ENCODE measurements around the gene DBNL.

DBNL gene

GRCh38 chr7:44062903-44063295, 18.4 kb downstream of the DBNL start:
- ChIA-PET POLR2A (ENCODE audit: low non-redundant PET) (interaction anchor here (1.1 kb wide), 1 partner anchor 43 kb away, joined by 4 read pairs; no protein-coding TSS in a partner anchor), CTCF (no interaction called here)
- no peak for DNase-seq (ENCODE audit: low spot score)
- TF ChIP-seq, protein P1, sequence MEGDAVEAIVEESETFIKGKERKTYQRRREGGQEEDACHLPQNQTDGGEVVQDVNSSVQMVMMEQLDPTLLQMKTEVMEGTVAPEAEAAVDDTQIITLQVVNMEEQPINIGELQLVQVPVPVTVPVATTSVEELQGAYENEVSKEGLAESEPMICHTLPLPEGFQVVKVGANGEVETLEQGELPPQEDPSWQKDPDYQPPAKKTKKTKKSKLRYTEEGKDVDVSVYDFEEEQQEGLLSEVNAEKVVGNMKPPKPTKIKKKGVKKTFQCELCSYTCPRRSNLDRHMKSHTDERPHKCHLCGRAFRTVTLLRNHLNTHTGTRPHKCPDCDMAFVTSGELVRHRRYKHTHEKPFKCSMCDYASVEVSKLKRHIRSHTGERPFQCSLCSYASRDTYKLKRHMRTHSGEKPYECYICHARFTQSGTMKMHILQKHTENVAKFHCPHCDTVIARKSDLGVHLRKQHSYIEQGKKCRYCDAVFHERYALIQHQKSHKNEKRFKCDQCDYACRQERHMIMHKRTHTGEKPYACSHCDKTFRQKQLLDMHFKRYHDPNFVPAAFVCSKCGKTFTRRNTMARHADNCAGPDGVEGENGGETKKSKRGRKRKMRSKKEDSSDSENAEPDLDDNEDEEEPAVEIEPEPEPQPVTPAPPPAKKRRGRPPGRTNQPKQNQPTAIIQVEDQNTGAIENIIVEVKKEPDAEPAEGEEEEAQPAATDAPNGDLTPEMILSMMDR (conservative IDR thresholded peaks at IDR 0.05; ENCODE audit: low read depth): no peak
- H3K27ac ChIP-seq: peak overlapping the region; percentile 49; the same call in 1 of the 2 replicates

DNA sequence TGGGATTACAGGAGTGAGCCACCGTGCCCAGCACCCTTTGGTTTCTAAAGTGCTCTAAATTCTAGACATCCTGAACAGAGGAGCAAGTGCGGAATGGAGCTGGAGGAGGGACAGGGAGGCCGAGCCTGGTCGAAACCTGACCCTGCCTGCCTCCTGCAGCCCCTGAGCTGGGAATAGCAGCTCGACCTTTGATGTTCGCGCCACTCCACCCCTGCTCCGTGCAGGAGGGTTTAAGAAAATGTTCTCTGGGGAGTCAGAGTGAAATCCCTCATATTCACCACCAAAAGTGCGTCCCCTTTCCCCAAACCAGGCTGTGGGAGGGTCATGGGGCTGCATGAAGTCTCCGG, 19.0 kb downstream of the DBNL start:
- ChIA-PET CTCF (no interaction called here), POLR2A (ENCODE audit: low non-redundant PET) (interaction anchor here (1.1 kb wide), 1 partner anchor 44 kb away, joined by 4 read pairs; no protein-coding TSS in a partner anchor)
- no peak for DNase-seq (ENCODE audit: low spot score)
- H3K27ac ChIP-seq: peak overlapping the region; percentile 49; the same call in 1 of the 2 replicates
- TF ChIP-seq, protein P1 (conservative IDR thresholded peaks at IDR 0.05; ENCODE audit: low read depth): no peak

DNA sequence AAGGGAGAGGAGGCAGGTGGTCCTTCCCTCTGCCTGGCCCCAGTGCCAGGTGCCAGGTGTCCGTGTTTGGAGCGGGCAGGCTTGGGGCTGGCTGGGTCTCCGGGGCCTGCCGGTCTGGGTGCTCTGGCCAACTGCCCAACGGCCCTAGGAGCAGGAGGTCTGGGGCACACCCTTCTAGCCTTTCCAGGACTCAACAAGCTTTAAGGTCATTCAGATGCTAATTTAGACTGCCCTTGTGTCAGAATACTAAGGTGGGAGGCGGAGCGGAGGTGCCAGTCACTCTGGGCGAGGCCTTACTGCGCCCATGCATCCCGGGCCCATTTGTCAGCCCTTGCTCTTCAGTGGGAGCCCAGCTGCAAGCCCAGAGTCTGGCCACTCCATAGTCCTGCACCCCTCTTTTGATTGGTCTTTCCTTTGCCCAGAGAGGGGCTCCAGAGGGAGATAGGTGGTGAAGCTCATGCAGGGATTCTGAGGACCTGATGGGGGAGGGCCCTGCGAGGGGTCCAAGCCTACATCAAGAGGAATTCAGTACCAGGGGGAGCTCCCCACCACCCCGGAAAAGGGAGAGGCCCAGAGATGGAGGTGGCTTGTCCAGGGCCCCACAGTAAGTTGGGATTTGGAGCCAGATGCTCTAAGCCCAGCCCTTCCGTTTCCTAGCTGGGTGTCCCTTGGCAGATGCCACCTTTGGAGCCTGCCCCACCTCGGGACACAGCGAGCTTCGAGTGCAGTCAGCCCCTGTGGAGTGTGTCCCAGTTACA, 19.6 kb downstream of the DBNL start:
- DNase-seq (ENCODE audit: low spot score): no peak
- POLR2A ChIA-PET (ENCODE audit: low non-redundant PET): interaction anchor here (1.1 kb wide), 1 partner anchor 45 kb away, joined by 4 read pairs; no protein-coding TSS in a partner anchor
- peak overlapping the region; percentile 49 for H3K27ac ChIP-seq
- TF ChIP-seq, protein P1 (conservative IDR thresholded peaks at IDR 0.05; ENCODE audit: low read depth): no peak
- CTCF ChIA-PET: interaction anchor here (0.7 kb wide), 1 partner anchor 8 kb away, joined by 4 read pairs; no protein-coding TSS in a partner anchor

DNA sequence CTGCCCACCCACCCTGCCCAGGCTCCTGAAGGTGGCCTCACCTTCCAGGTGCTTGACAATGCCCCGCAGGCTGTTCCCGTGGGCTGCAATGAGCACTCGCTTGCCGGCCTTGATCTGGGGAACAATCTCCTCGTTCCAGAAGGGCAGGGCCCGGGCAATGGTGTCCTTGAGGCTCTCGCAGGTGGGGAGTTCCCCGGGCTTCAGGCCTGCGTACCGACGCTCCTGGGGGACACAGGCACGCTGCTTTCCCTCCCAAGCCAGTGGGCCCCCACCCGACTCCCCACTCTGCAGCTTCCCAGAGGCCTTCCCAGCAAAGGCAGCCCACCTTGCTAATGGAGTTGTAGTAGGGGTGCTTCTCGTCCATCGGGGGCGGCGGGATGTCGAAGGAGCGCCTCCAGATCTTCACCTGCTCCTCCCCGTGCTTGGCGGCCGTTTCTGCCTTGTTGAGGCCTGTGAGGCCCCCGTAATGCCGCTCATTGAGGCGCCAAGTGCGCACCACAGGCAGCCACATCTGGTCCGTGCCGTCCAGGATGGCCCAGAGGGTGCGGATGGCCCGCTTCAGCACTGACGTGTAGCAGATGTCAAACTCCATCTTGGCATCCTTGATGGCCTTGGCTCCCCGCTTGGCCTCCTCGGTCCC, 20.4 kb downstream of the DBNL start:
- POLR2A ChIA-PET (ENCODE audit: low non-redundant PET): no interaction called here

GRCh38 chr7:44065431-44066110, 21.1 kb downstream of the DBNL start, which contains the start of gene PGAM2:
Gene PGAM2, minus strand, starts transcription at chr7:44065567. Its CDS starts 38 bp downstream, at chr7:44065529.
- no peak for DNase-seq (ENCODE audit: low spot score)
- peak within 1 kb of the TSS; percentile 49 for H3K27ac ChIP-seq
- TF ChIP-seq, protein P1 (conservative IDR thresholded peaks at IDR 0.05; ENCODE audit: low read depth): no peak
- CTCF ChIA-PET: interaction anchor here (0.8 kb wide), 1 partner anchor 131 kb away, joined by 3 read pairs; no protein-coding TSS in a partner anchor
- POLR2A ChIA-PET (ENCODE audit: low non-redundant PET): interaction anchor here (1.0 kb wide), 1 partner anchor 16 kb away, joined by 12 read pairs; no protein-coding TSS in a partner anchor

More for the DNA sequence above, 20.4 kb downstream of the DBNL start:
- TF ChIP-seq, protein P1 (conservative IDR thresholded peaks at IDR 0.05; ENCODE audit: low read depth): no peak
- peak overlapping the region; percentile 49 for H3K27ac ChIP-seq
- CTCF ChIA-PET: interaction anchor here (0.8 kb wide), 1 partner anchor 132 kb away, joined by 3 read pairs; no protein-coding TSS in a partner anchor
- no peak for DNase-seq (ENCODE audit: low spot score)

DNA sequence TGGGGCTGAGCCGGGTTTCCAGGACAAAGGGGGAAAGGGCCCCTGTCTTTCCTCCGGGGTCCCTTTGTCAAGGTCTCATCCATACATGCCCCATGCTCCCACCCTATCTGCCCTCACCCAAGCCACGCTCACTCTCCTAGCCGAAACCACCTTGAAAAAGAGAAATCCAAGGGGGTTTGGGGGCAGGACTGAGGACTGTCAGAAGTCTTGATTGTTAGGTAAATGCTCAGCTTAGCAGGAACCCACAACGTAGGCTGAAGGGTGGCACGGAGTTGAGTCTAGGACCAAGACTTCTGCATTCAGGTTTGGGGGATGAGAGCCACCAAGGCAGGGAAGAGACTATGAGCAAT, 21.6 kb downstream of the DBNL start:
- POLR2A ChIA-PET (ENCODE audit: low non-redundant PET): interaction anchor here (1.0 kb wide), 1 partner anchor 15 kb away, joined by 12 read pairs; no protein-coding TSS in a partner anchor
- CTCF ChIA-PET: no interaction called here

More for the DNA sequence above, 21.6 kb downstream of the DBNL start:
- TF ChIP-seq, protein P1 (conservative IDR thresholded peaks at IDR 0.05; ENCODE audit: low read depth): no peak
- no peak for DNase-seq (ENCODE audit: low spot score)
- H3K27ac ChIP-seq: no peak overlapping the region
